ENCODE measurements around the gene TMEM43.
"Not testable (repeated sequence)": the region's sequence is repeated elsewhere in the genome, so short reads cannot be mapped to it uniquely, and the experiment has no call there.

Gene TMEM43

GRCh38 chr3:14124615-14125192 is at the start of gene TMEM43, which contains the start of gene CHCHD4:
Gene TMEM43 (plus strand): TSS chr3:14125052. CDS start chr3:14125194, 142 bp downstream.
Gene CHCHD4 (minus strand): TSS chr3:14124870. CDS start chr3:14124676, 194 bp downstream.
- DNase-seq (ENCODE audit: low spot score) = peak; percentile 100

- DNase-seq (ENCODE audit: low spot score) = not testable (repeated sequence)
These were observed 49.6 kb upstream of the TMEM43 start for GRCh38 chr3:14075233-14075632.

GRCh38 chr3:14077310-14077709 is 47.5 kb upstream of the TMEM43 start:
- no peak for DNase-seq (ENCODE audit: low spot score)

GRCh38 chr3:14082108-14082657 is 42.7 kb upstream of the TMEM43 start:
- DNase-seq (ENCODE audit: low spot score) = no peak

- DNase-seq (ENCODE audit: low spot score) = not testable (repeated sequence)
These were observed 37.4 kb upstream of the TMEM43 start for GRCh38 chr3:14087461-14087860.

DNA sequence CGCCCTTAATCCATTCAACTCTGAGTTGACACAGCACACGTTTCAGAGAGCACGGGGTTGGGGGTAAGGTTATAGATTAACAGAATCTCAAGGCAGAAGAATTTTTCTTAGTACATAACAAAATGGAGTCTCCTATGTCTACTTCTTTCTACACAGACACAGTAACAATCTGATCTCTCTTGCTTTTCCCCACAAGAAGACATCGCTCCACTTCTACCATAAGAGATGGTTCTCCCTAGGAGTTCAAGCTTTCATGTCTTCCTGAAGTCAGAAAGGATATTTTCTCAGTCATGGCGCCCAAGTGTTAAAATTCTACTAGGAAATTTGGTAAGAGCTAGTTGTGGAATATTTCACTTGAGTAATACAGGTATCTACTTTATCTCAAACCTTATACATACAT is 32.9 kb upstream of the TMEM43 start:
- not testable (repeated sequence) for DNase-seq (ENCODE audit: low spot score)

DNA sequence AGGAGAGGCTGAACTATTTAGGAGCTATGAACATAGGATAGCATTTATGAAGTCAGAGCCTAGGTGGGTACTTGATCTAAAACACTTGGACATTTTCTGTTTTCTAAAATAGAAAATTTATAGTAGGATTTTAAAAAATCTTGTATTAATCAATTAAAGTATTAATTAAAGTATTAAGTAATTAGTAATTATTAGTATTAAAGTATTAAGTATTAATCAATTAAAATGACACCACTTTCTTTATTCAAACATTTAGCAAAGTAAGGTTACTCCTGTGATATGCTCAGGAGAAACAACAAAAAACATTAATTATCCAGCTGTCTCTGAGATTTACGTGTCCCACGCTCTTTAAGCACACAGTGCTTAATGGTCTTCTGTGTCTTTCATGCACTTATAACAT is 32.4 kb upstream of the TMEM43 start:
- no peak for DNase-seq (ENCODE audit: low spot score)

DNA sequence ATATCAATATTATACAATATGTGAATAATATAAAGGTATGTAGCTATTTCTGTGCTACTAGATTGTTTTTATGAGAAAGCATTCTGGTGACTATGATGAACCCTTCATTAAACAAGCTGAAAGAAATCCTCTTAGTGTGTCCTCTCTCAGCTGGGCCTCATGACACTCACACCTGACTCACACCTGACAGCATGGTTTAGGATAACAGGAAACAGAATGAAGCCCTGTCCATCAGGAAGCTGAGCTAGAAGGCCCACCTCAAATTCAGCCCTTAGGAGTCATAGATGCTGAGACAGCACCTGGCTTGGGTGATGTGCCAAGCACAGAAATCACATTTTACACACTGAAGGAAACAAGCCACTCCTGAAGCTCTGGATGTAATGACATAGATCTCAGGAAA is 31.0 kb upstream of the TMEM43 start:
- no peak for DNase-seq (ENCODE audit: low spot score)

GRCh38 chr3:14096742-14097141 is 28.1 kb upstream of the TMEM43 start:
- DNase-seq (ENCODE audit: low spot score) = no peak

DNA sequence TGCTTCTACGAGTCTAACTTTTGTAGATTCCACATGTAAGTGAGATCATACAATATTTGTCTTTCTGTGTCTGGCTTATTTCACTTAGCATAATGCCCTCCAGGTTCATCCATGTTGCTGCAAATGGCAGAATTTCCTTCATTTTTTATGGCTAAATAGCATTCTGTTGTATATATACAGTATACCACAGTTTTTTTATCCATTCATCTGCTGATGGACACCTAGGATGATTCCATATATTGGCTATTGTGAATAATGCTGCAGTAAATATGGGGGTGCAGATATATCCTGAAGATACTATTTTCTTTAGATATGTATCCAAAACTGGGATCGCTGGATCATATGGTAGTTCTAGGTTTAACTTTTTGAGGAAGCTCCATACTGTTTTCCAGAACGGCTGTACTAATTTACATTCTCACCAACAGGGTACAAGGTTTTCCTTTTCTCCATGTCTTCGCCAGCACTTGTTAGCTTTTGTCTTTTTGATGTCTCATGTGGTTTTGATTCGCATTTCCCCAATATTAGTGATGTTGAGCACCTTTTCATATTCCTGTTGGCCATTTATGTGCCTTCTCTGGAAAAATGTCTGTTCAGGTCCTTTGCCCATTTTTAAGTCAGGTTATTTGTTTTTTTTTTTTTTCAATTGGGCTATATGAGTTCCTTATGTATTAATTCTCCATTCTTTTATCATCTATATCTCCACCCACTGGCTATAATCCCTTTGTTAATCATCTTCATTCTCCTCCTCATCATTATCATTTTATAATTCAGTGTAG is 27.0 kb upstream of the TMEM43 start:
- no peak for DNase-seq (ENCODE audit: low spot score)

DNA sequence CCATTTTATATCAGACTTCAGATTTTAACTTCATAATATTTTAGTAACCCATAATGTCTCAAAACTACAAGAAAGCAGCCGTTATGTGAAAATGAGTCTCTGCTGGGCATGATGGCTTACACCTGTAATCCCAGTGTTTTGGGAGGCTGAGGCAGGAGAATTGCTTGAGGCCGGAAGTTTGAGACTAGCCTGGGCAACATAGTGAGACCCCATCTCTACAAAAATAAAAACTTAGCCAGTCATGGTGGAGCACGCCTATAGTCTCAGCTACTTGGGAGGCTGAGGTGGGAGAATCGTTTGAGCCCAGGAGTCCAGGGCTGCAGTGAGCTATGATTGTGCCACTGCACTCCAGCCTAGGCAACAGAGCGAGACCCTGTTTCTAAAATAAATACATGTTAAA is 15.0 kb upstream of the TMEM43 start:
- not testable (repeated sequence) for DNase-seq (ENCODE audit: low spot score)

DNA sequence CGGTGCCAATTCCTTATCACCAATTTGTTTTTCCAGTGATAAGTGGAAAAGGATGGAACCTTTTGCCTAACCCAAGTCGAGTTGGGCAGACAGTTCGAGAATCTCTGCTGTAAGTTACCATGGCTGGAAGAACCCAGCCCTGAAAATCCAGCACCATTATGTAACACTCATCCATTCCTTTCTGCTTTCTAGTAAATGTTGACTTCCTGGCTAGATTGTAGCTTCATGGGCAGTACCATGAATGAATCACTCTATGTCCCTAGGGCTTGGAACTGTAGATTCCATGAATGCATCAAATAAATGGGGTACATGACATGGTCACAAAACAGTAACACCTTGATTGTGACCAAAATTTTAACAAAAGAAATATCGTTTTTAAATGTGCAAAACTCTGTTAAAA is 14.2 kb upstream of the TMEM43 start:
- no peak for DNase-seq (ENCODE audit: low spot score)

- no peak for DNase-seq (ENCODE audit: low spot score)
These were observed 10.8 kb upstream of the TMEM43 start for GRCh38 chr3:14113965-14114635.

DNA sequence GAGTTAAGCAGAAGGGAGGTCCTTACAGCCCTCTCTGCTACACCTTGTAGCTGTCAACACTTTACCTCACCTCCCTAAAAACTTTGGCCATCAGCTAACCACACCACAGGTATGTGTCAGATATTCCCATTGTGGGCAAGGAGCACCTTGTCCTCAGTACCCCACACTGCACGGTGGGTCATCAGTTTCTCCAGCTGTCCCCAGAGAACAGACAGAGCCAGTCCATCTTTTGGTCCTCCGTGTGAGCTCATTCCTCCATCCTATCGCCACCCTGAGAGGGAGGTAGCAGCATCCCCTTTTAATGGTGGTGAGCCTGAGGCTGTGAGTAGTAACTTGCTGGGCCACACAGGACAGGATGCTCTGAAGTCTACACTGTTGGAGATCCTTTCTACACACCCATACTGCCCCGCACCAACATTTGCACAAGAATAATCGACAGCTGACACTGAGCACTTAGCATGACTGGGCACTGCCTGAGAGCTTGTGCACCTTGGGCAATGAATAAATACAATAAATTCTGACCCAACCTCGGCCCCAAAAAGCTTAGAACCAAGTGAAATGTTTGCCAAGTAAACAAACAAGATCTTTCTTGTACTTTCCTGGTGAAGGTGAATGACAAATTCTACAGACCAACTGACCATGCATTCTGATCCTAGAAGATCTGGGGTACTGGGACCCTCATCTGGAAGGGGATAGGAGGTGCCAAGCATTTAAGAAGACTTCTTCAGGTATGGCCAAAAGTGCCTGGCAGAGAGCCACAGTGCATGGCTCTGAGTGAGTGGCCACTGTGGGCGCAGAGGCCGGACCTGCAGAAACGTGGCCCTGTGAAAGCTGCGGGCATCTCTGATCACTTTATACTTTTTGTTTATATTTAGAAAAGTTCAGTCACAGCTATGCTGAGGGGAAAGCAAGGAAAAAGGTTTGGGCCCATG is 7.1 kb upstream of the TMEM43 start:
- DNase-seq (ENCODE audit: low spot score) = no peak

- no peak for DNase-seq (ENCODE audit: low spot score)
These were observed 6.2 kb upstream of the TMEM43 start for GRCh38 chr3:14118400-14119381.

GRCh38 chr3:14119651-14120050 is 5.2 kb upstream of the TMEM43 start:
- DNase-seq (ENCODE audit: low spot score) = no peak

DNA sequence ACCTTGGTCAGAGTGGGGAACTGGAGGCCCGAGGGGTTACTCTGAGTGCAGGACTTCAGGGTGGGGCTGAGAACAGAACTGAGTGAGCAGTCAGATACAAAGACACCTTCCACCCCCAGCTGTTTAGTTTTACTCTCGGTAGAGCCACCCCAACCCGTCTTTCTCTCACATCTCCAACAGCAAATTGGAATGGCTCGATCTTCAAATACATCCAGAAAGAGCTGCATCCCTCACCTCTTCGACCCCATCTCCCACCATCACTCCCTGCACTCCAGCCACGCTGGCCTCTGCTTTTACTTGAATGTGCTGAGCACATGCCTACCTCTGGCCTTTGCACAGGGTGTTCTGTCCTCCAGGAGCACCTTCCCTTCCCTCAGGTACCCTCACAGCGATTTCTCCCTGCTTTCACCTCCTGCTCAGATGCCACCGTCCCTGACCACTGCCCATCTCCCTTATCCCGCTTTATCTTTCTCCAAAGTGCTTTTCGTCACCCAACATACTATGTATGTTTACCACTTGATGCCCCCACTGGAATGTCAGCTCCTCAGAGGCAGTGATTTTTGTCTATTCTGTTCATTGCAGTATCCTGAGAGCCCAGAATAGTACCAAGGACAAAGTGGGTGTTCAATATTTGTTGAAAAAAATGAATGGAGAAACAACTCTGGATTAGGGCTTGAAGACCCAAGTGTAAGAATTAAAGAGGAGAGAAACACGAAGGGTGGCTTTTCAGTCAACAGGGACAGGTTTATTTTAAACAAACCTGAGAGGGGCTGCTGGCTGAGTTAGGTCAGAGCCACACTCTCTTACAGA is 4.5 kb upstream of the TMEM43 start:
- no peak for DNase-seq (ENCODE audit: low spot score)

DNA sequence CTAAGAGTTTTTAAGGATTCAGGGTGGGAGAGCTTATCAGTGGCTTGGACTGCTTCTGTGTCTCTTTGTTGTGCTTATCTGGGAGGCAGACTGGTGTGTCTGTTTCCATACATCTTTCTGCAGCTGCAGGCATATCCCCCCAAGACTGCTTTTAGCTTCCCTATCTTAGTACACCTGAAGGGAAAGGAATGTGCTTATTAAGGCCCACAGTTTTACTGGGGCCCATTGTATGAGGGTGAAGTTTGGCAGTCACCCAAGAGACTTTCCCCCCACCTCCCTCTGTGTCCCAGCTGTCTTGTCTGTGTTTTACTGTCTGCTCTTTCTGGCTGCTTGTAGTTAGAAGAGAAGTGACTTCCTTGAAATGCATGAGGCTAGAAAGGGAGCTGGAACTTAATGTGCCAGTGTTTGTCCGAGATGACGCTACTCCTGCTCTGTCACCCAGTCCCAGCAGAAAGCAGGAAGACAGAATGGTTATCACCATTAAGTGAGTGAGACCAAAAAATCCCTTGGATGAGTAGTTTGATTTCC is 3.9 kb upstream of the TMEM43 start:
- not testable (repeated sequence) for DNase-seq (ENCODE audit: low spot score)

- no peak for DNase-seq (ENCODE audit: low spot score)
These were observed 3.0 kb upstream of the TMEM43 start for GRCh38 chr3:14121859-14122258.

Measured in hematopoietic multipotent progenitor cell treated with erythropoietin and hydrocortisone succinate and interleukin-3 and kit ligand, for 17 days (in vitro differentiated cells).